Liver (tissue), 3 donors: Measurements from ENCODE around the gene ZFX.

Experiments used
- ATF3 ChIP-seq: IDR thresholded peaks from 2 replicates; pipeline ENCODE4 v1.6.1; 2016; ENCODE audit warnings: antibody characterized with exemption
- CTCF ChIP-seq: fragments of 150-350 bp; IDR thresholded peaks from 2 replicates; pipeline ENCODE4 v1.5.1; 2017; ENCODE audit warnings: improper control_type of control experiment, low read depth, low read length; ENCODE audit not compliant: missing input control
- EGR1 ChIP-seq, 2 donors: IDR thresholded peaks; 2 replicates each; pipeline ENCODE4 v1.6.1; 2016 to 2018; ENCODE audit warnings: antibody characterized with exemption in 2 of 2, low read depth in 2 of 2
- FOXA1 ChIP-seq: IDR thresholded peaks from 2 replicates; pipeline ENCODE4 v1.6.1; 2016; ENCODE audit warnings: antibody characterized with exemption
- HNF4A ChIP-seq, 2 donors: conservative IDR thresholded peaks; 2 replicates each; pipeline ENCODE4 v1.6.1; 2016; ENCODE audit warnings: antibody characterized with exemption in 2 of 2, mild to moderate bottlenecking in 2 of 2
- JUND ChIP-seq, 2 donors: IDR thresholded peaks; 2 replicates each; pipeline ENCODE4 v1.6.1; 2016; ENCODE audit warnings: antibody characterized with exemption in 2 of 2
- MAX ChIP-seq: IDR thresholded peaks from 2 replicates; pipeline ENCODE4 v1.6.1; 2016; ENCODE audit warnings: antibody characterized with exemption
- RAD21 ChIP-seq, 2 donors: IDR thresholded peaks; 2 replicates each; pipeline ENCODE4 v1.6.1; 2016; ENCODE audit warnings: antibody characterized with exemption in 2 of 2, mild to moderate bottlenecking in 2 of 2
- REST ChIP-seq: IDR thresholded peaks from 2 replicates; pipeline ENCODE4 v1.6.1; 2016; ENCODE audit warnings: antibody characterized with exemption, mild to moderate bottlenecking
- SP1 ChIP-seq: IDR thresholded peaks from 2 replicates; pipeline ENCODE4 v1.6.1; 2018; ENCODE audit warnings: antibody characterized with exemption, mild to moderate bottlenecking
- TAF1 ChIP-seq: conservative IDR thresholded peaks from 2 replicates; pipeline ENCODE4 v1.6.1; 2016; ENCODE audit warnings: antibody characterized with exemption, mild to moderate bottlenecking
- YY1 ChIP-seq: IDR thresholded peaks from 2 replicates; pipeline ENCODE4 v1.6.1; 2016; ENCODE audit warnings: antibody characterized with exemption, mild to moderate bottlenecking
- donor health status: healthy.
- donor health status: healthy.

GRCh38 chrX:24208496-24209240 is 59.1 kb downstream of the ZFX start:
- no peak for TF ChIP-seq CTCF
- TF ChIP-seq REST = no peak
- TF ChIP-seq EGR1 (IDR thresholded peaks at IDR 0.05; ENCODE audit: low read depth in 2 of 2) = no peak
- TF ChIP-seq TAF1 = no peak
- TF ChIP-seq ATF3 = no peak
- no peak for TF ChIP-seq MAX
- no peak for TF ChIP-seq YY1
- no peak for TF ChIP-seq SP1
- no peak for TF ChIP-seq RAD21 (IDR thresholded peaks at IDR 0.05)
- TF ChIP-seq HNF4A (conservative IDR thresholded peaks at IDR 0.05) = no peak
- TF ChIP-seq FOXA1 = no peak
- TF ChIP-seq JUND (IDR thresholded peaks at IDR 0.05) = no peak
